HEK293 (cell line): ENCODE results near the gene BABAM1.
A peak's percentile ranks its signal among the peaks of the same experiment; 100 is the strongest.

Source experiments
- CTCF ChIA-PET: fragments of 350-600 bp; formaldehyde crosslinking; extraction: SDS; loops from one replicate; lab custom pipeline; 2021; ENCODE audit warnings: antibody characterized with exemption; lab: Yijun Ruan, JAX
- POLR2A ChIA-PET: fragments of 300-600 bp; formaldehyde crosslinking; extraction: SDS; loops from one replicate; lab custom pipeline; 2020; ENCODE audit warnings: antibody characterized with exemption, inconsistent platforms; lab: Yijun Ruan, JAX
- H3K27ac ChIP-seq: fragments of 200-500 bp; sonication (Bioruptor generic); 2 replicates; pipeline ENCODE4 v1.5.1; 2014; ENCODE audit warnings: low read depth, low read length, control low read depth, inconsistent platforms; ENCODE audit errors: extremely low read depth
- H3K36me3 ChIP-seq, 2 experiments: fragments of 200-500 bp in 1 of 2; sonication (Bioruptor generic) in 1 of 2; 1 replicate in 1 of 2; 2 replicates in 1 of 2; pipeline ENCODE4 v1.5.1; 2014 to 2017; ENCODE audit warnings: inconsistent platforms in 2 of 2, low read length in 2 of 2; ENCODE audit not compliant: control insufficient read depth in 2 of 2, insufficient read depth in 1 of 2
- H3K4me1 ChIP-seq: fragments of 200-500 bp; sonication (Bioruptor generic); 2 replicates; pipeline ENCODE4 v1.5.1; 2014; ENCODE audit warnings: mild to moderate bottlenecking, low read length, inconsistent platforms; ENCODE audit not compliant: control insufficient read depth, insufficient read depth
- H3K4me3 ChIP-seq: 2 replicates; pipeline ENCODE4 v1.5.1; 2011; ENCODE audit warnings: low read depth, mild to moderate bottlenecking, control low read depth, low read length, moderate library complexity
- H3K9me3 ChIP-seq: fragments of 200-500 bp; sonication (Bioruptor generic); 2 replicates; pipeline ENCODE4 v1.5.1; 2014; ENCODE audit warnings: low read depth, low read length, inconsistent platforms; ENCODE audit not compliant: control insufficient read depth, insufficient read depth
- BCL11A ChIP-seq: fragments of 450-650 bp; formaldehyde crosslinking; IDR thresholded peaks from 2 replicates; pipeline ENCODE4 v1.5.1; 2016; ENCODE audit warnings: low read depth, missing biosample characterization, missing genetic modification characterization
- HIC1 ChIP-seq: fragments of 450-650 bp; formaldehyde crosslinking; IDR thresholded peaks from 2 replicates; pipeline ENCODE4 v1.5.1; 2016; ENCODE audit warnings: missing biosample characterization, missing genetic modification characterization
- PRDM6 ChIP-seq: fragments of 450-650 bp; formaldehyde crosslinking; IDR thresholded peaks from 2 replicates; pipeline ENCODE4 v1.5.1; 2017; ENCODE audit warnings: missing biosample characterization, missing genetic modification characterization
- SCRT1 ChIP-seq: fragments of 450-650 bp; formaldehyde crosslinking; IDR thresholded peaks from 2 replicates; pipeline ENCODE4 v1.5.1; 2016; ENCODE audit warnings: missing biosample characterization, missing genetic modification characterization, borderline replicate concordance
- TSHZ1 ChIP-seq: fragments of 450-650 bp; formaldehyde crosslinking; IDR thresholded peaks from 2 replicates; pipeline ENCODE4 v1.5.1; 2016; ENCODE audit warnings: missing biosample characterization, missing genetic modification characterization, borderline replicate concordance
- WT1 ChIP-seq: fragments of 450-650 bp; formaldehyde crosslinking; IDR thresholded peaks from 2 replicates; pipeline ENCODE4 v1.5.1; 2016; ENCODE audit warnings: missing biosample characterization, missing genetic modification characterization
- ZBTB11 ChIP-seq: fragments of 450-650 bp; formaldehyde crosslinking; conservative IDR thresholded peaks from 2 replicates; pipeline ENCODE4 v1.5.1; 2016; ENCODE audit warnings: low read depth, missing biosample characterization, missing genetic modification characterization
- ZNF16 ChIP-seq: fragments of 450-650 bp; formaldehyde crosslinking; IDR thresholded peaks from 2 replicates; pipeline ENCODE4 v1.5.1; 2016; ENCODE audit warnings: low read depth, missing biosample characterization, missing genetic modification characterization
- ZNF248 ChIP-seq: fragments of 450-650 bp; formaldehyde crosslinking; IDR thresholded peaks from 2 replicates; pipeline ENCODE4 v1.5.1; 2017; ENCODE audit warnings: missing biosample characterization, missing genetic modification characterization
- ZNF404 ChIP-seq: fragments of 450-650 bp; formaldehyde crosslinking; IDR thresholded peaks from 2 replicates; pipeline ENCODE4 v1.5.1; 2017; ENCODE audit warnings: missing biosample characterization, missing genetic modification characterization
- ZNF473 ChIP-seq: fragments of 450-650 bp; formaldehyde crosslinking; IDR thresholded peaks from 2 replicates; pipeline ENCODE4 v1.5.1; 2017; ENCODE audit warnings: missing biosample characterization, missing genetic modification characterization
- ZNF660 ChIP-seq: fragments of 450-650 bp; IDR thresholded peaks from 2 replicates; pipeline ENCODE4 v1.5.1; 2018; ENCODE audit warnings: missing biosample characterization, mild to moderate bottlenecking, missing genetic modification characterization

Gene BABAM1

GRCh38 chr19:17307876-17308377 is 40.7 kb downstream of the BABAM1 start:
- no peak overlapping the region for H3K27ac ChIP-seq
- peak; percentile 87 for TF ChIP-seq SCRT1
- no peak for TF ChIP-seq ZNF248 (tag by site-specific recombination)
- no peak for TF ChIP-seq ZNF660 (tag by site-specific recombination)
- TF ChIP-seq ZNF404 (tag by site-specific recombination) = no peak
- TF ChIP-seq BCL11A (tag by site-specific recombination) = 0 out of 2 replicates have a peak, but pooled peaks have one; percentile 14
- TF ChIP-seq PRDM6 (tag by site-specific recombination) = no peak
- 0 out of 2 replicates have a peak, but pooled peaks have one; percentile 16 for TF ChIP-seq HIC1
- no peak for TF ChIP-seq ZNF473 (tag by site-specific recombination)
- peak; percentile 75 for TF ChIP-seq ZNF16 (tag by site-specific recombination)
- peak; percentile 69 for TF ChIP-seq WT1 (tag by site-specific recombination)
- TF ChIP-seq TSHZ1 = no peak
- no peak for TF ChIP-seq ZBTB11 (tag by site-specific recombination)
- TF ChIP-seq, all 188 proteins: peak for 5
- Histone ChIP-seq H3K9me3 (no peaks in the 10 kb centered on the region), H3K4me1 (peaks cover 3% of the 10 kb centered on the region), H3K36me3 (peaks cover 0 to 17% of the 10 kb centered on the region in 2 experiments; a peak in 1 of 3 replicates), H3K4me3 (no peak overlapping the region)
- CTCF ChIA-PET = interaction anchor here (0.6 to 1.3 kb wide), 5 partner anchors 13 to 1051 kb away, joined by 3 to 5 read pairs (median 4); no protein-coding TSS in a partner anchor
- POLR2A ChIA-PET = interaction anchor here (0.6 to 2.9 kb wide), 3 partner anchors 20 to 112 kb away, joined by 3 to 64 read pairs (median 8); partner anchors contain the start of genes ANO8 and GTPBP3
